ENCODE measurements around the gene ZDHHC24.

The ZDHHC24 gene

GRCh38 chr11:66564984-66565383, 19.1 kb upstream of the ZDHHC24 start:
- no peak overlapping the region for H3K4me3 ChIP-seq (replicated peaks; ENCODE audit: low read depth, low read length)
- TF ChIP-seq CTCF (IDR thresholded peaks at IDR 0.05; ENCODE audit: low read length, missing control alignments): no peak

GRCh38 chr11:66564538-66564937, 18.7 kb upstream of the ZDHHC24 start:
- no peak for TF ChIP-seq CTCF (IDR thresholded peaks at IDR 0.05; ENCODE audit: low read length, missing control alignments)
- H3K4me3 ChIP-seq (replicated peaks; ENCODE audit: low read depth, low read length): no peak overlapping the region
- DNase-seq (ENCODE audit: low read depth): no peak

More at GRCh38 chr11:66564984-66565383, 19.1 kb upstream of the ZDHHC24 start:
- no peak for DNase-seq (ENCODE audit: low read depth)

- H3K4me3 ChIP-seq (replicated peaks; ENCODE audit: low read depth, low read length): no peak overlapping the region
- DNase-seq (ENCODE audit: low read depth): no peak
- TF ChIP-seq CTCF (IDR thresholded peaks at IDR 0.05; ENCODE audit: low read length, missing control alignments): no peak
Measured at GRCh38 chr11:66563832-66564231, 18.0 kb upstream of the ZDHHC24 start.

- H3K4me3 ChIP-seq (replicated peaks; ENCODE audit: low read depth, low read length): no peak overlapping the region
- DNase-seq (ENCODE audit: low read depth): no peak
- TF ChIP-seq CTCF (IDR thresholded peaks at IDR 0.05; ENCODE audit: low read length, missing control alignments): no peak
Measured at GRCh38 chr11:66562907-66563583, 17.2 kb upstream of the ZDHHC24 start.

- no peak for DNase-seq (ENCODE audit: low read depth)
- no peak overlapping the region for H3K4me3 ChIP-seq (replicated peaks; ENCODE audit: low read depth, low read length)
- TF ChIP-seq CTCF (IDR thresholded peaks at IDR 0.05; ENCODE audit: low read length, missing control alignments): no peak
Measured at GRCh38 chr11:66562275-66562674, 16.4 kb upstream of the ZDHHC24 start.

GRCh38 chr11:66561975-66562248, 16.1 kb upstream of the ZDHHC24 start:
- DNase-seq (ENCODE audit: low read depth): no peak
- TF ChIP-seq CTCF (IDR thresholded peaks at IDR 0.05; ENCODE audit: low read length, missing control alignments): no peak

More at GRCh38 chr11:66561975-66562248, 16.1 kb upstream of the ZDHHC24 start:
- H3K4me3 ChIP-seq (replicated peaks; ENCODE audit: low read depth, low read length): no peak overlapping the region

Data from fibroblast of pulmonary artery (primary cell).